T-helper 22 cell (primary cell): ENCODE measurements around the gene GEMIN7.
"Not testable (repeated sequence)": the region's sequence is repeated elsewhere in the genome, so short reads cannot be mapped to it uniquely, and the experiment has no call there.

Source experiments
- DNase-seq: peaks from one replicate; pipeline ENCODE4 v3.0.0-alpha.2; 2020; ENCODE audit warnings: low read depth

The GEMIN7 gene

DNA sequence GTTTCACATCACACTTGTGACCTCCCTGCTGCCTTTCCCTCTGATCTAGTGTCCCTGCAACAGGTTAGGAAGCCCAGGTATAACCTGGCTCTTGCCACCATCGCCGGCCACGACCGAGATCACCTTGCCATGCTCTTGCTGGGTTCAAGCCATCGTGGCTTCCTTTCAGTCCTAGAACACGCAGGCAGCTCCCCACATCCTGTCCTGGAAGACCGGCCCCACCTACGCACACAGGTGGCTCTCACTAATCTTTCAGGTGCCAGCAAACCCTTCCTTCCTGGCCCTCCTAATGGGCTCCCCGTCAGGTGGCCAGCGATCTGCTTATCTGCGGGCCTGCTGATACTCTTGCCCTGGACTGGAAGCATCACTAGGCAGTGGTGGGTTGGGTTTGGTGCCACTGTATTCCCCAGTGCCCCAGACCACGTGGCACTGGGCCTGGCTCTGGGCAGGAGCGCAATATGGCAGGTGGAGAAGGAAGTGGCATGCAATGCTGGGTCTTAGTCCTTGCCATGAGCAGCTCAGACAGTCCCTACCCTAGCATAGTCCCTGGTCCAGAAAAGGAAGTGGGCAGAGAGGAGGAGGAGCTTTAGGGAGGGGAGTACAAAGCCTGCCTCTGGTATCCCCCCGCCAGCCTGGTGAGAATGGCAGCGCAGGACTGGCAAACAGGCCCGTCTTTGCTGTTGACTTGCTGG, 25.7 kb downstream of the GEMIN7 start:
- no peak for DNase-seq

GRCh38 chr19:45106363-45106762, 27.3 kb downstream of the GEMIN7 start:
- not testable (repeated sequence) for DNase-seq

DNA sequence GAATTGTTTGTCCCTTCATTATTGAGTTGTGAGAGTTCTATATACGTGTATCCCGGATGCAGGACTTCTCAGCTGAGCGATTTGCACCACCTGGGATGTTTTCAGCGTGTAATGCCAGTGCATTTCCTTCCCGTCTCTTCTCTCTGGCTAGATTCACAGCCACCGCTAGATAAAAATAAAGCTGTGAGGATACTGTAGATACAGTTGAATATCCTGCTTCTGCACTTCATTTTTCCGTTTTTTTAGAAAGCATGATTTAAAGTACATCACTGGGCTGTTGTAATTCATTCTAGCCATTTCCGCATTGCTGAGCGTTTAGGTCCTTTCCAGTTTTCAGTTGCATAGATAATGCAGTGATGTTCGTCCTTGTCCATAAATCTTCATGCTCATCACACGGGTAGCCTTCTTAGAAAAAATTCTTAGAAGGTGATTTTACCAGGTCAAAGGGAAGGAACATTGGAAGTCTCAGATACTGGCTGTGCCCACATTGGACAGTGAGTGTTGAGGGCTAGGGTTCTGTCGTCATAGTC, 28.6 kb downstream of the GEMIN7 start:
- no peak for DNase-seq

- no peak for DNase-seq
These were observed 31.8 kb downstream of the GEMIN7 start for GRCh38 chr19:45110851-45111266.

DNA sequence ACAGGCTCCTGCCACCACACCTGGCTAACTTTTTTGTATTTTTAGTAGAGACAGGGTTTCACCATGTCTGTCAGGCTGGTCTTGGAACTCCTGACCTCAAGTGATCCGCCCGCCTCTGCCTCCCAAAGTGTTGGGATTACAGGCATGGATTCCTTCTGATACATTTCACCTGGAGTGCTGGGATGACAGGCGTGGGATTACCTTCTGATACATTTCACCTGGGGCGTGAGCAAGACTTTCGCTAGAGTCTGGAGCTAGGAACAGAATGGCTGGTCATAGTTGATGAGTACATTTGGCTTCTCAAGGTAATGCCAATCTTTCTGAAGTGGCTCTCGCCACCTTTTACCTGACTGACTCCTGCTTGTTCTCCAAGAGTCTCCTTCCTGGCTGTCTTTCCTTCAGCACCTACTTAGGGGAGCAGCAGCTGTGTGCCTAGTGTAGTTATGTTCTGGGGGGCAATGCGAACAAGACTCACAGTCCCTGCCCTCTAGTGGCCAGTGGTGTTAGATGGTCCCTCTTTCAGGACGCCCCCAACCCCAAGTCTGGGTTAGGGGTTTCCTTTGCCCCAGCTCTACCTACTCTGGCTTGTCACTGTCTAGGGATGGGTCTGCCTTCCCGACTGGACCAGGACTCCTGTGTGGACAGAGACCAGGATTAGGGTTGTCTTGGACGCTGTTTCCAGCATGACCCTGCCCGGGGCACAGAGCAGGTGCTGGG, 33.2 kb downstream of the GEMIN7 start:
- no peak for DNase-seq

GRCh38 chr19:45113628-45114027, 34.6 kb downstream of the GEMIN7 start:
- DNase-seq, result no peak

GRCh38 chr19:45114116-45114515, 35.1 kb downstream of the GEMIN7 start:
- DNase-seq, result no peak

DNA sequence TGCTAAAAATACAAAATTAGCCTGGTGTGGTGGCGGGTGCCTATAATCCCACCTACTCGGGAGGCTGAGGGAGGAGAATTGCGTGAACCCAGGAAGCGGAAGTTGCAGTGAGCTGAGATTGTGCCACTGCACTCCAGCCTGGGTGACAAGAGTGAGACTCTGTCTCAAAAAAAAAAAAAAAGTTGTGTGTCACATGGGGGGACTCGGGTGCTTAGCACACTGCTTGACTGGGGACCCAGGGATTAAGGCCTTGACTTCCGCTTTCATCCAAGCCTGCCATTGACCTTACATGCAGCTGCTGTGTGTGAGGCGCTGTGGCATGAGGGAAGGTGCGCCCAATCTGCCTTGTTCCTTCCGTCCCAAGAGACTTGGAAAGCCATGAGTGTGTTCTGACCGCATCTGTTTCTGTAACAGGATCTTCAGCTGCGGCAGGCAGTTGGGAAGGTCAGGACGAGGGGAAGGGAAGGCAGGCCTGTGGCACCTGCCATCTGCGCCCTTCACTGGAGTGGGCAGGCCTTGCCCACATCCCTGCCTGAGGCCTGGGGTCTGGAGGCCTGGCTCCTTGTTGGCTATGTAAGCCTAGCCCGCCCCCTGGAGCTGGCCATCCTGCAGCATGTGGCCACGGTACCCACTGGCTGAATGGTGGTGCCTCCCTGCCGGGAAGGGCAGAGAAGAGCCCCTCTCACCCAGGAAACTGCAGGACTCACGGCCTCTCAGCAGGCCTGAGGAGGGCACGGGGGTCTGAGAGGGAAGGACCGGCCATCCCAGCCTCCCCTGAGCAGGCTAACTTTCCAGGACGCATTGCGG, 37.0 kb downstream of the GEMIN7 start:
- no peak for DNase-seq

GRCh38 chr19:45117167-45117594, 38.1 kb downstream of the GEMIN7 start:
- DNase-seq, result no peak

DNA sequence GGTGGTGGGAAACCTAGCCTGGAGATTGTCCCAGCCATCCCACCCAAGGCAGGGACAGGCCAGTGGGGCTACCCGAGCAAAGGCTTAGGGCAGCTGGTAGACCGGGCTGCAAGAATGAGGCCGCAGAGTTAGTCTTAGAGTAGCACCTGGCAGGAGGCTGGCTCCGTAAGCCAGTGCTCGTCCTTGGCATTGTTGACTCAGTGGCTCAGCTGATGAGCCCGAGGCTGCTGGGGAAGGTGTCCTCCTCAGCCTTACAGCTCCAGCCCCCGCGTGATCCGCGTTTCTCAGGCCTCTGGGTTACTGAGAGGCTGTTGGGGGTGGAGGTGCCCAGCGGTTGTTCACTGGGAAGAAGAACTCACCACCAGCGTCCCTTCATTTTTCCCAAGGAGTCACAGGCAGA, 38.6 kb downstream of the GEMIN7 start:
- no peak for DNase-seq

DNA sequence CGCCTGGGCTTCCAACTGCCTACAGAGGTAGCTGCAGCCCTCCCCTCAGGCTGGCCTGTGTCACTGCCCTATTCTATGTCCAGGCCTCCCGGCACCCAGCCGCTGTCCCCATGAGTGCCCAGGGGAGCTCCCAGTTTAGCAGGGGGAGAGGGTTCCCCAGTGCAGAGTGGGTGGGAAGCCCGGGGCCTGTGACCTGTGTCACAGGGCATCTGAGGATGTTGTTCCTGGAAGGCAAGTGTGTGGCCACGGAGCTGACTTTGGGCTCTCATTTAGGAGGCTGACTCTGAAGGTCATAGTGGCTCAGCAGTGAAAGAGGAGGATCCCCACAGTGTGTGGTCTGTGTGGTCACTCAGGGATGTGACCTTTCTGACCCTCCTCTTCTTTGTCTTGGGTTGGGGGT, 39.0 kb downstream of the GEMIN7 start:
- DNase-seq, result no peak

DNA sequence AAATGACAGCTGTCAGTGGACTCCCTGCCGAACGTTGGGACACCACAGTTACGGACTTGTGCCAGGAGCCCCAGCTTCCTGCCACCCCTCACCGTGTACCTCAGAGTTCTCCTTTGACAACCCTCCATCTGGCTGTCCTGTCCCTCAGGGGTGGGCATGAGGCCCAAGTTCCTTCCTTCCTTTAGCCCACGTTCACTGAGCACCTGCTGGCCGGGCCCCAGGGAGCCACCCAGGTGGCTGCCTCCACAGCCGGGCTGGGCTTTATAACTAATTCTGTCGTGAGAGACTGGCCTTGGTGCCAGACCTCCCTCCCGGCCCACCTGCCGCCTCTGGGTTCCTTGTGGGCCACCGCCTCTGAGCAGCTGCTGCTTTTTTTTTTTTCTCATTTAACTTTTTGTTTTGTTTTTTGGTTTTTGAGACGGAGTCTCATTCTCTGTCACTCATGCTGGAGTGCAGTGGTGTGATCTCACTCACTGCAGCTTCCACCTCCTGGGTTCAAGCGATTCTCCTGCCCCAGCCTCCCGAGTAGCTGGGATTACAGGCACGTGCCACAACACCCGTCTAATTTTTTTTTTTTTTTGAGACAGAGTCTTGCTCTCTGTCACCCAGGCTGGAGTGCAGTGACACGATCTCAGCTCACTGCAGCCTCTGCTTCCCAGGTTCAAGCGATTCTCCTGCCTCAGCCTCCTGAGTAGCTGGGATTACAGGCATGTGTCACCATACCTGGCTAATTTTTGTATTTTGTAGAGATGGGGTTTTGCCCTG, 39.7 kb downstream of the GEMIN7 start:
- DNase-seq, result not testable (repeated sequence)

- no peak for DNase-seq
These were observed 40.5 kb downstream of the GEMIN7 start for GRCh38 chr19:45119582-45119981.

- DNase-seq, result no peak
These were observed 42.8 kb downstream of the GEMIN7 start for GRCh38 chr19:45121827-45122345.

DNA sequence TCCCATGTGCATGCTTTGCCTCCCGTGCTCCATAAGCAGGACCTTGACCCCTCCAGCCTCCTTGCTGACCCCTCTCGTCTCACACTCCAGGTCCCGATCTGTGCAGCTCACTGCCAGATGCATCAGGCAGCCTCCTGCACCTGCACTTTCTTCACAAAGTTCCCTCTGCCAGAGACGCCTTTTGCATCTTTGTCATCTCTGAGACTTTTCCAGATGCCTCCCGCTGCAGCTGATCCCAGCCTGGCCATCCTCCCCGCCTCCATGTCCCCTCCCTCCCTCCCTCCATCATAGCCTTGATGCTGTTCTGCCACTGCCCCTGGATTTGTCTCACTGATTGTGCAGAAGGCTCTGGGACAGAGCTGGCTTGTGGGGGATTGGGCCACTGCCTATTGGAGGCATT, 43.8 kb downstream of the GEMIN7 start:
- no peak for DNase-seq

DNA sequence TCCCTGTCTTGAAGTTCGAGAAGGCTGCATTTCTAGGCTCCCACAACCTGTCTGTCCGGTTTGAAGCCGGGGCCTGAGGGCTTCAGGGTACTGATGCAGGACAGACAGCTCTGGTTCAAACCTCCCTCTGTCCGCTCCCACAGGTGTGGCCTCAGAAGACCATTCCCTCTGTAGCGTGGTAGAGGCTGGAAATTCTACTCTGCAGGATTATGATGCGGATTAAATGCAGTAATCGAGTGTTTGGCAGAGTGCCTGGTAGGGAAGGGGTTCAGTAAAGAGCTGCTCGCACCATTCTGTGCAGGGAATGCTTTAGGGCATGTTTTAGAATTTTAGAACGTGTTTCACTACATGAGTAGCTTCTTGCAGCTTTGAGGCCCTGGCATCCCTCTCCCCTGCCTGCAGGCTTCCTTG, 44.4 kb downstream of the GEMIN7 start:
- no peak for DNase-seq

- no peak for DNase-seq
These were observed 45.0 kb downstream of the GEMIN7 start for GRCh38 chr19:45124021-45124420.

DNA sequence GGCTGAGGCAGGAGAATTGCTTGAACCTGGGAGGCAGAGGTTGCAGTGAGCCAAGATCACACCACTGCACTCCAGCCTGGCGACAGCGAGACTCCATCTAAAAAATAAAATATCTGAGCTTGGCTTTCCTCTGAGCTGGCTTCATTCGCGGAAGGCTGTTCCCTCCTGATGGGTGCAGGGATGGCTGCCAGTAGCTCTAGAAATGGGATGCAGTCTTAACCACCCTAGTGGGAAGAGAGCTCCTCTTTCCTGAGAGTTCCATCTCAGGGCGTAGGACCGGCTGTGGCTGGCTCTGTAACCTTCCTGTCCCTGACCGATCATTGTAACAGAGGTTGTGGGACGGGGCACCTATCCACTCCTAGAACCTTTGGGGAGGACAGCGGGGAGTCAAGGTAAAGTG, 46.3 kb downstream of the GEMIN7 start:
- no peak for DNase-seq

GRCh38 chr19:45125975-45126493, 47.0 kb downstream of the GEMIN7 start:
- peak; percentile 10 for DNase-seq

DNA sequence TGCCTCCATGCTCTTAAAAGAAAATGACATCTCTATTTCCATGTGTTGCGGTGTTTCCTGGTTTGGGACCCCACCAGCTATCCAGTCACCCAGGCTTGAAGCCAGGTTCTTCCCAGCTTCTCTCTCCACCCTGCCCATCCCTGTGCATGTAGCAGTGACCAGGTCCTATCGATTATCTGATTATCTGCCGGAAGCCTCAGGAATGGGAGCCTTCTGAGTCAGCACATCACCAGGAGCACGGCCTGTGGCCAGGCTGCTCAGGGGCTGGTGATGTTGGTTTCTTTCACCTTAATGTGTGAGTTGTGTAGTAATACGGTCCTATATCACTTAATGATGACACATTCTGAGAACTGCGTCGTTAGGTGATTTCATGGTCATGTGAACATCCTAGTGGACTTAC, 47.6 kb downstream of the GEMIN7 start:
- no peak for DNase-seq

GRCh38 chr19:45128146-45128545, 49.1 kb downstream of the GEMIN7 start:
- DNase-seq, result no peak
